GM23248 (cell line): ENCODE measurements around the gene ELFN1.

ENCODE experiments used
- EZH2 ChIP-seq: fragments of 200-600 bp; sonication (generic); IDR thresholded peaks from 2 replicates; pipeline ENCODE4 v1.6.1; 2018; ENCODE audit warnings: antibody characterized with exemption, mild to moderate bottlenecking; ENCODE audit not compliant: insufficient read depth, poor library complexity, severe bottlenecking
- EZH2phosphoT487 ChIP-seq: fragments of 200-600 bp; sonication (generic); IDR thresholded peaks from 2 replicates; pipeline ENCODE4 v1.6.1; 2018; ENCODE audit warnings: antibody characterized with exemption, moderate library complexity, mild to moderate bottlenecking, low read depth; ENCODE audit not compliant: insufficient read depth

- no peak for TF ChIP-seq EZH2
- TF ChIP-seq EZH2phosphoT487, result no peak
These were observed 59.1 kb downstream of the ELFN1 start for GRCh38 chr7:1729183-1729582.
